Mammary epithelial cell (primary cell): ENCODE results near the gene NDUFAB1.

Experiments used
- EZH2 ChIP-seq: IDR thresholded peaks from 2 replicates; pipeline ENCODE4 v1.6.1; 2012; ENCODE audit warnings: low read length, inconsistent platforms, borderline replicate concordance
- TF ChIP-seq, protein P1 (sequence below), 2 donors: IDR thresholded peaks in 1 of 2; conservative IDR thresholded peaks in 1 of 2; 2 replicates each; pipeline ENCODE4 v1.5.1; 2011 to 2012; ENCODE audit warnings: inconsistent platforms in 2 of 2, low read length in 2 of 2, mild to moderate bottlenecking in 2 of 2, control low read depth in 1 of 2, low read depth in 1 of 2; ENCODE audit not compliant: insufficient read depth in 1 of 2; ENCODE audit errors: extremely low read depth in 1 of 2

DNA sequence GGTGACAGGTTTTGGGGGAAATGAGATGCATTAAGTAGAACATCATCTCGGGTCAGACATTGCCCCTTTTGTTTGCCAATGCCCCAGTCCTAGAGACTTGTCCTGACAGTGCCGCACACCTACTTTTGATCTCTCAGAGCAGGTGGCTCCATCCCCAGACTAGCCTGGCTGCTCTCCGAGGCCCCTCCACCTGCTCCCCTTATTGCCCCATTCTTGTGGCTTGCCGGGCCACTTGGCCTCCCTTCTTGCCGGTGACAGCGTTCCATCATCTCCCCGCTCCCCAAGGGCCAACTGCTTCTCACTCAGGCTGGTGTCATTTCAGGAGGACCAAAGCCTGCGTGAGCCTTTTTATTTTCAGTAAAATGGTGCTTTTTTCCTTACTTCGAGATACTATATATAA is 23.7 kb downstream of the NDUFAB1 start:
- TF ChIP-seq, protein P1, sequence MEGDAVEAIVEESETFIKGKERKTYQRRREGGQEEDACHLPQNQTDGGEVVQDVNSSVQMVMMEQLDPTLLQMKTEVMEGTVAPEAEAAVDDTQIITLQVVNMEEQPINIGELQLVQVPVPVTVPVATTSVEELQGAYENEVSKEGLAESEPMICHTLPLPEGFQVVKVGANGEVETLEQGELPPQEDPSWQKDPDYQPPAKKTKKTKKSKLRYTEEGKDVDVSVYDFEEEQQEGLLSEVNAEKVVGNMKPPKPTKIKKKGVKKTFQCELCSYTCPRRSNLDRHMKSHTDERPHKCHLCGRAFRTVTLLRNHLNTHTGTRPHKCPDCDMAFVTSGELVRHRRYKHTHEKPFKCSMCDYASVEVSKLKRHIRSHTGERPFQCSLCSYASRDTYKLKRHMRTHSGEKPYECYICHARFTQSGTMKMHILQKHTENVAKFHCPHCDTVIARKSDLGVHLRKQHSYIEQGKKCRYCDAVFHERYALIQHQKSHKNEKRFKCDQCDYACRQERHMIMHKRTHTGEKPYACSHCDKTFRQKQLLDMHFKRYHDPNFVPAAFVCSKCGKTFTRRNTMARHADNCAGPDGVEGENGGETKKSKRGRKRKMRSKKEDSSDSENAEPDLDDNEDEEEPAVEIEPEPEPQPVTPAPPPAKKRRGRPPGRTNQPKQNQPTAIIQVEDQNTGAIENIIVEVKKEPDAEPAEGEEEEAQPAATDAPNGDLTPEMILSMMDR (conservative IDR thresholded peaks at IDR 0.05 in 1 of 2, IDR thresholded peaks at IDR 0.05 in 1 of 2; ENCODE audit: extremely low read depth in 1 of 2, insufficient read depth in 1 of 2, low read depth in 1 of 2, low read length in 2 of 2): no peak
- TF ChIP-seq EZH2: no peak
